Endothelial cell of umbilical vein (primary cell): ENCODE data around the gene PPP1R16B. TPM values are rescaled to one million over a fixed set of nuclear protein-coding genes. Genes with fewer than 3 reads are reported as not detected.

Experiments used
- BruUV-seq: library from RNA; stranded (reverse); fragments of 400-500 nt; replicated peaks from 2 replicates; lab custom pipeline; 2021; lab: Mats Ljungman, UMichigan
- CTCF ChIA-PET: fragments of 300-600, 350-600 bp; sonication (Branson Sonifier 250); formaldehyde crosslinking; loops from one replicate; lab custom pipeline; 2021; ENCODE audit warnings: antibody characterized with exemption, inconsistent platforms; lab: Charles Lee
- POLR2A ChIA-PET: fragments of 300-600, 350-600 bp; sonication (Branson Sonifier 250); formaldehyde crosslinking; loops from one replicate; lab custom pipeline; 2021; ENCODE audit warnings: antibody characterized with exemption, inconsistent platforms; lab: Charles Lee
- DNase-seq: peaks from one replicate; pipeline ENCODE4 v3.0.0-alpha.2; 2011; ENCODE audit warnings: low read depth, low spot score
- FAIRE-seq: peaks from 2 replicates; lab custom pipeline; 2011; peaks lifted over from hg19 to GRCh38; lab: Jason Lieb, UNC
- H2AFZ ChIP-seq: 2 replicates; pipeline ENCODE4 v1.6.0; 2012; ENCODE audit warnings: low read depth, low read length, control low read depth, inconsistent platforms
- H3K27ac ChIP-seq: 2 replicates; pipeline ENCODE4 v1.5.1; 2011; ENCODE audit warnings: low read depth, mild to moderate bottlenecking, control low read depth, low read length, moderate library complexity; ENCODE audit not compliant: insufficient read depth
- H3K27me3 ChIP-seq, 2 experiments: 2 replicates each; pipeline versions ENCODE4 v1.6.0 to v1.6.1; 2011; ENCODE audit warnings: low read length in 2 of 2, mixed read lengths in 1 of 2; ENCODE audit not compliant: control insufficient read depth in 2 of 2, insufficient read depth in 2 of 2
- H3K36me3 ChIP-seq, 2 experiments: 2 replicates in 1 of 2; 3 replicates in 1 of 2; pipeline ENCODE4 v1.5.1; 2011; ENCODE audit warnings: low read length in 2 of 2, mild to moderate bottlenecking in 1 of 2, moderate library complexity in 1 of 2; ENCODE audit not compliant: control insufficient read depth in 2 of 2, insufficient read depth in 2 of 2; ENCODE audit errors: extremely low read depth in 1 of 2
- H3K4me1 ChIP-seq: 3 replicates; pipeline ENCODE4 v1.5.1; 2011; ENCODE audit warnings: mild to moderate bottlenecking, low read length; ENCODE audit not compliant: control insufficient read depth, insufficient read depth; ENCODE audit errors: extremely low read depth
- H3K4me2 ChIP-seq: 2 replicates; pipeline ENCODE4 v1.6.1; 2011; ENCODE audit warnings: low read length, control low read depth, mixed read lengths; ENCODE audit not compliant: insufficient read depth
- H3K4me3 ChIP-seq, 3 experiments: fragments of 200-600 bp in 1 of 3; sonication (generic), shearing (Covaris generic) in 1 of 3; replicated peaks in 1 of 3; 2 replicates each; pipeline ENCODE4 v1.5.1; 2011 to 2016; ENCODE audit warnings: control low read depth in 3 of 3, low read length in 3 of 3, mild to moderate bottlenecking in 2 of 3, inconsistent platforms in 1 of 3, low read depth in 1 of 3, moderate library complexity in 1 of 3; ENCODE audit not compliant: insufficient read depth in 1 of 3
- H3K79me2 ChIP-seq: 2 replicates; pipeline ENCODE4 v1.6.0; 2012; ENCODE audit warnings: low read length, inconsistent platforms; ENCODE audit not compliant: control insufficient read depth, insufficient read depth
- H3K9ac ChIP-seq: replicated peaks from 2 replicates; pipeline ENCODE3; 2011; ENCODE audit warnings: low read length, control low read depth; ENCODE audit not compliant: insufficient read depth; ENCODE audit errors: extremely low read depth
- H3K9me1 ChIP-seq: replicated peaks from 3 replicates; pipeline ENCODE4 v1.6.0; 2011; ENCODE audit warnings: mild to moderate bottlenecking, low read length; ENCODE audit not compliant: control insufficient read depth, insufficient read depth; ENCODE audit errors: extremely low read depth
- H3K9me3 ChIP-seq: replicated peaks from 2 replicates; pipeline ENCODE4 v1.5.1; 2012; ENCODE audit warnings: low read length, inconsistent platforms; ENCODE audit not compliant: control insufficient read depth, insufficient read depth
- H4K20me1 ChIP-seq: replicated peaks from 2 replicates; pipeline ENCODE3; 2011; ENCODE audit warnings: mild to moderate bottlenecking, low read length; ENCODE audit not compliant: control insufficient read depth, insufficient read depth; ENCODE audit errors: extremely low read depth
- EZH2 ChIP-seq: IDR thresholded peaks from 2 replicates; pipeline ENCODE4 v1.6.1; 2012; ENCODE audit warnings: borderline replicate concordance, low read depth, mild to moderate bottlenecking, moderate library complexity, low read length, inconsistent platforms; ENCODE audit not compliant: severe bottlenecking
- FOS ChIP-seq: IDR thresholded peaks from 2 replicates; pipeline ENCODE4 v1.6.1; 2011; ENCODE audit warnings: mild to moderate bottlenecking, low read length, moderate library complexity, borderline replicate concordance; ENCODE audit not compliant: insufficient read depth
- GATA2 ChIP-seq: IDR thresholded peaks from 2 replicates; pipeline ENCODE4 v1.7.0; 2011; ENCODE audit warnings: low read depth, mild to moderate bottlenecking, moderate library complexity, mixed read lengths, low read length; ENCODE audit not compliant: insufficient read length, insufficient read depth
- JUN ChIP-seq: IDR thresholded peaks from 2 replicates; pipeline ENCODE4 v1.6.1; 2011; ENCODE audit warnings: borderline replicate concordance, low read depth; ENCODE audit not compliant: insufficient read length, insufficient read depth
- MYC ChIP-seq: IDR thresholded peaks from one replicate; pipeline ENCODE4 v1.6.1; 2011; ENCODE audit warnings: mild to moderate bottlenecking, low read depth, low read length
- POLR2A ChIP-seq: IDR thresholded peaks from 2 replicates; pipeline ENCODE4 v1.6.1; 2012; ENCODE audit warnings: low read depth, mild to moderate bottlenecking, control low read depth, low read length
- POLR2AphosphoS5 ChIP-seq: IDR thresholded peaks from 2 replicates; pipeline ENCODE4 v1.6.1; 2012; ENCODE audit warnings: low read depth, mild to moderate bottlenecking, control low read depth, low read length, moderate library complexity; ENCODE audit not compliant: insufficient read depth
- dilution Hi-C: fragments of 300-500 bp; cut with MboI; formaldehyde crosslinking; loops from one replicate; pipeline ENCODE4 v1.15.0; 2019; ENCODE audit warnings: low sequenced_read_pairs; ENCODE audit not compliant: extremely low pct_ligation_motif_present
- intact Hi-C: fragments of 100-400 bp; cut with micrococcal nuclease; formaldehyde crosslinking; loops from one replicate; pipeline ENCODE4 v1.10.0; 2022
- polyA plus RNA-seq, 4 experiments: library from polyadenylated mRNA; depleted of rRNA in 3 of 4; stranded (reverse) in 3 of 4; unstranded in 1 of 4; fragments of >200 nt; gene quantifications; 2 replicates each; pipeline versions ENCODE4 v1.2.1 to v1.2.3, GENCODE V29; 2011 to 2012; ENCODE audit warnings: missing spikeins in 1 of 4
- total RNA-seq: library from RNA; stranded (reverse); gene quantifications from 2 replicates; pipeline ENCODE4 v1.2.3, GENCODE V29; 2021
- TF ChIP-seq, protein P1 (sequence below): IDR thresholded peaks from 2 replicates; pipeline ENCODE4 v1.6.1; 2011; ENCODE audit not compliant: insufficient read depth, insufficient read length
- TF ChIP-seq, protein P2 (sequence below), 2 donors: IDR thresholded peaks; 1 replicate in 1 of 2; 2 replicates in 1 of 2; pipeline ENCODE4 v1.5.1; 2011; ENCODE audit warnings: low read length in 2 of 2, mild to moderate bottlenecking in 2 of 2, moderate library complexity in 2 of 2, control low read depth in 1 of 2, inconsistent platforms in 1 of 2, low read depth in 1 of 2; ENCODE audit not compliant: insufficient read depth in 1 of 2; ENCODE audit errors: extremely low read depth in 1 of 2

The PPP1R16B gene
- total and polyA plus RNA-seq, 2 donors (not counting 3 experiments of a cell fraction or from before 2014, with no cell fraction given), result 34.7 to 68.1 TPM

DNA sequence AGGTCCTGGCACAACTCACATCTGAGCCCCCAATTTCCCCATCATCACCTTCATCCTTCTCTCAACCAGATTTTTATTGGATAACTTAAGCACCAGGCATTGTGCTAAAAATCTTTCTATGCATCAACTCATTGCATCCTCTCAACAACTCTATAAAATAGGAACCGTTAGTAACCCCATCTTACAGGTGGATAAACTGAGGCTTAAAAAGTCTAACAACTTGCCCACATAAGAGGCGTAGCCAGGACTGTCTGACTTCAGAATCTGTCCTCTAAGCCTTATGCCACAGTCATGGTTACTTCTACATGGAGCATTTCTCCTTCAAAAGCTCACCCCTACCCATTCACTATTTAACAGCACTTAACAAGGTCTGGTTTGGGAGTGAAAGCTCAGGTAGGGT lies 51.1 kb downstream of the PPP1R16B start:
- no peak for FAIRE-seq
- H3K4me1 ChIP-seq, result no peaks in the 10 kb centered on the region
- no peaks in the 10 kb centered on the region for H4K20me1 ChIP-seq
- DNase-seq, result no peak
- TF ChIP-seq JUN, result no peak
- no peak for TF ChIP-seq POLR2A
- TF ChIP-seq MYC, result no peak
- no peak for TF ChIP-seq FOS
- TF ChIP-seq EZH2, result no peak
- TF ChIP-seq, protein P1, sequence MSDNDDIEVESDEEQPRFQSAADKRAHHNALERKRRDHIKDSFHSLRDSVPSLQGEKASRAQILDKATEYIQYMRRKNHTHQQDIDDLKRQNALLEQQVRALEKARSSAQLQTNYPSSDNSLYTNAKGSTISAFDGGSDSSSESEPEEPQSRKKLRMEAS, result no peak
- TF ChIP-seq POLR2AphosphoS5, result no peak
- TF ChIP-seq GATA2, result no peak
- TF ChIP-seq, protein P2, sequence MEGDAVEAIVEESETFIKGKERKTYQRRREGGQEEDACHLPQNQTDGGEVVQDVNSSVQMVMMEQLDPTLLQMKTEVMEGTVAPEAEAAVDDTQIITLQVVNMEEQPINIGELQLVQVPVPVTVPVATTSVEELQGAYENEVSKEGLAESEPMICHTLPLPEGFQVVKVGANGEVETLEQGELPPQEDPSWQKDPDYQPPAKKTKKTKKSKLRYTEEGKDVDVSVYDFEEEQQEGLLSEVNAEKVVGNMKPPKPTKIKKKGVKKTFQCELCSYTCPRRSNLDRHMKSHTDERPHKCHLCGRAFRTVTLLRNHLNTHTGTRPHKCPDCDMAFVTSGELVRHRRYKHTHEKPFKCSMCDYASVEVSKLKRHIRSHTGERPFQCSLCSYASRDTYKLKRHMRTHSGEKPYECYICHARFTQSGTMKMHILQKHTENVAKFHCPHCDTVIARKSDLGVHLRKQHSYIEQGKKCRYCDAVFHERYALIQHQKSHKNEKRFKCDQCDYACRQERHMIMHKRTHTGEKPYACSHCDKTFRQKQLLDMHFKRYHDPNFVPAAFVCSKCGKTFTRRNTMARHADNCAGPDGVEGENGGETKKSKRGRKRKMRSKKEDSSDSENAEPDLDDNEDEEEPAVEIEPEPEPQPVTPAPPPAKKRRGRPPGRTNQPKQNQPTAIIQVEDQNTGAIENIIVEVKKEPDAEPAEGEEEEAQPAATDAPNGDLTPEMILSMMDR (IDR thresholded peaks at IDR 0.05; ENCODE audit: extremely low read depth in 1 of 2, insufficient read depth in 1 of 2, low read depth in 1 of 2, low read length in 2 of 2), result no peak
- ChIA-PET POLR2A (no interaction called here), CTCF (interaction anchor here (1.0 kb wide), 2 partner anchors 11 to 36 kb away, joined by 3 to 5 read pairs; no protein-coding TSS in a partner anchor)
- no peak overlapping the region for H3K9ac ChIP-seq
- BruUV-seq, result no TSS peak
- intact Hi-C loops, result no loop called here
- H3K4me3 ChIP-seq, result no peak overlapping the region
- H3K4me2 ChIP-seq, result no peak overlapping the region
- H3K36me3 ChIP-seq, result no peaks in the 10 kb centered on the region
- H3K27me3 ChIP-seq, result no peaks in the 10 kb centered on the region
- H2AFZ ChIP-seq, result no peak overlapping the region
- H3K79me2 ChIP-seq, result no peaks in the 10 kb centered on the region
- H3K9me1 ChIP-seq, result no peaks in the 10 kb centered on the region
- H3K9me3 ChIP-seq, result no peaks in the 10 kb centered on the region
- dilution Hi-C loops, result no loop called here
- no peak overlapping the region for H3K27ac ChIP-seq
